ENCODE results near the gene TTC16. TPM values are rescaled to one million over a fixed set of nuclear protein-coding genes. Genes with fewer than 3 reads are reported as not detected.

Gene TTC16
- polyA plus RNA-seq, 1 donor from 2014 or later: 0.11 TPM

DNA sequence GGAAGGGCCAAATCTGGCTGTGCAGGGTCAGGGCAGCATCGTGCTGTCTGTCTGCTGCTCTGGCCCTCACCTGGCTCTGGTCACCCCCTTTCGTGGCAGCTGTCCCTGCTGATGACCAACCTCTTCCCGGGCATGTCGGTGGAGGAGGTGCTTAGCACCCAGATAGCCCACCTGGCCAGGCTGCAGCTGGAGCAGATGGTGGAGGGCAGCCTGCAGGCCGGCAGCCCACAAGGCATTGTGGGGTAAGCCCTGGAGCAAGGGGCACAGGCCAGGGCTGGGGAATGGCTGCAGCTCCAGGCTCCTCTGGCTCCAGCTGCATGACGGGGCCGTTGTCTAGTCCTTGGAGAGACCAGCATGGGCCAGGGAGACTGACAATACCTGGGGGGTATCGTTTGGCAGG lies 11.0 kb downstream of the TTC16 start:
- H4K20me1 ChIP-seq (ENCODE audit: insufficient read depth): no peaks in the 10 kb centered on the region
- no peak overlapping the region for H3K4me2 ChIP-seq (ENCODE audit: low read length)
- H3F3A ChIP-seq (ENCODE audit: insufficient read depth, low read length, poor library complexity, severe bottlenecking): no peaks in the 10 kb centered on the region
- no peaks in the 10 kb centered on the region for H3K36me3 ChIP-seq (ENCODE audit: insufficient read depth, low read length)
- no peaks in the 10 kb centered on the region for H3K79me2 ChIP-seq (replicated peaks; ENCODE audit: insufficient read depth, low read length)
- H3K9ac ChIP-seq (ENCODE audit: low read length): no peak overlapping the region
- no peaks in the 10 kb centered on the region for H3K27me3 ChIP-seq (ENCODE audit: insufficient read depth, low read depth, low read length)
- H3K9me2 ChIP-seq (ENCODE audit: insufficient read depth, low read length): no peaks in the 10 kb centered on the region
- no peak overlapping the region for H3K27ac ChIP-seq (ENCODE audit: low read length)
- no peaks in the 10 kb centered on the region for H3K9me3 ChIP-seq (ENCODE audit: low read length)
- no peak for TF ChIP-seq SMC3 (conservative IDR thresholded peaks at IDR 0.05; ENCODE audit: poor library complexity)
- TF ChIP-seq POLR2AphosphoS5 (IDR thresholded peaks at IDR 0.05): no peak
- TF ChIP-seq, protein P1, sequence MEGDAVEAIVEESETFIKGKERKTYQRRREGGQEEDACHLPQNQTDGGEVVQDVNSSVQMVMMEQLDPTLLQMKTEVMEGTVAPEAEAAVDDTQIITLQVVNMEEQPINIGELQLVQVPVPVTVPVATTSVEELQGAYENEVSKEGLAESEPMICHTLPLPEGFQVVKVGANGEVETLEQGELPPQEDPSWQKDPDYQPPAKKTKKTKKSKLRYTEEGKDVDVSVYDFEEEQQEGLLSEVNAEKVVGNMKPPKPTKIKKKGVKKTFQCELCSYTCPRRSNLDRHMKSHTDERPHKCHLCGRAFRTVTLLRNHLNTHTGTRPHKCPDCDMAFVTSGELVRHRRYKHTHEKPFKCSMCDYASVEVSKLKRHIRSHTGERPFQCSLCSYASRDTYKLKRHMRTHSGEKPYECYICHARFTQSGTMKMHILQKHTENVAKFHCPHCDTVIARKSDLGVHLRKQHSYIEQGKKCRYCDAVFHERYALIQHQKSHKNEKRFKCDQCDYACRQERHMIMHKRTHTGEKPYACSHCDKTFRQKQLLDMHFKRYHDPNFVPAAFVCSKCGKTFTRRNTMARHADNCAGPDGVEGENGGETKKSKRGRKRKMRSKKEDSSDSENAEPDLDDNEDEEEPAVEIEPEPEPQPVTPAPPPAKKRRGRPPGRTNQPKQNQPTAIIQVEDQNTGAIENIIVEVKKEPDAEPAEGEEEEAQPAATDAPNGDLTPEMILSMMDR (IDR thresholded peaks at IDR 0.05; ENCODE audit: poor library complexity, severe bottlenecking): no peak
- no peak overlapping the region for H3K4me3 ChIP-seq (ENCODE audit: low read length)
- H2AFZ ChIP-seq (ENCODE audit: low read depth, low read length): no peak overlapping the region

DNA sequence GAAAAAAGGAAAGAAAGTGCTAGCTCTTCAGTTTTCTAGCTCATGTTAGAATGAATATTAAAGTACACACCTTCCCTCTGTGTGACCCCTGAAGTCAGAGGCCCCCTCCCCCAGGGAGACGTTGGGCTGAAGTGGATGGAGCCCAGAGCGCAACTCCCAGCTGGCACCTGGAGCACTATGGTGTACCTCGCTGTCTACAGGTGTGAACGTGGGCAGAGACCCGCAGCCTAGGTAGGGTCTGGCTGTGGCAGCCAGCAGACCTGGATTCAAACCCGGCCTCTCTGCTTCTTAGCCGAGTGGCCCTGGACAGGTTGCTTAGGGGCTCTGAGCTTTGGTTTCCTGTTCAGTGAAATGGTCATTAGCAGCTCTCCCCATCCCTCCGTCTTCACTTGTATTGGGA lies 12.9 kb downstream of the TTC16 start:
- no peaks in the 10 kb centered on the region for H3K9me3 ChIP-seq (ENCODE audit: low read length)
- H3K27ac ChIP-seq (ENCODE audit: low read length): no peak overlapping the region
- no peak overlapping the region for H2AFZ ChIP-seq (ENCODE audit: low read depth, low read length)
- no peaks in the 10 kb centered on the region for H3F3A ChIP-seq (ENCODE audit: insufficient read depth, low read length, poor library complexity, severe bottlenecking)
- no peak overlapping the region for H3K4me3 ChIP-seq (ENCODE audit: low read length)
- H3K9ac ChIP-seq (ENCODE audit: low read length): no peak overlapping the region
- TF ChIP-seq EZH2 (IDR thresholded peaks at IDR 0.05; ENCODE audit: borderline replicate concordance, insufficient read depth, low read length, poor library complexity, severe bottlenecking) (no peak), RAD21 (conservative IDR thresholded peaks at IDR 0.05) (no peak), MXI1 (conservative IDR thresholded peaks at IDR 0.05; ENCODE audit: poor library complexity, severe bottlenecking) (no peak), POLR2AphosphoS5 (IDR thresholded peaks at IDR 0.05) (no peak), TAF1 (IDR thresholded peaks at IDR 0.05; ENCODE audit: low read depth) (no peak), SMC3 (conservative IDR thresholded peaks at IDR 0.05; ENCODE audit: poor library complexity) (no peak), EP300 (conservative IDR thresholded peaks at IDR 0.05; ENCODE audit: poor library complexity, severe bottlenecking) (no peak)
- TF ChIP-seq, protein P2, sequence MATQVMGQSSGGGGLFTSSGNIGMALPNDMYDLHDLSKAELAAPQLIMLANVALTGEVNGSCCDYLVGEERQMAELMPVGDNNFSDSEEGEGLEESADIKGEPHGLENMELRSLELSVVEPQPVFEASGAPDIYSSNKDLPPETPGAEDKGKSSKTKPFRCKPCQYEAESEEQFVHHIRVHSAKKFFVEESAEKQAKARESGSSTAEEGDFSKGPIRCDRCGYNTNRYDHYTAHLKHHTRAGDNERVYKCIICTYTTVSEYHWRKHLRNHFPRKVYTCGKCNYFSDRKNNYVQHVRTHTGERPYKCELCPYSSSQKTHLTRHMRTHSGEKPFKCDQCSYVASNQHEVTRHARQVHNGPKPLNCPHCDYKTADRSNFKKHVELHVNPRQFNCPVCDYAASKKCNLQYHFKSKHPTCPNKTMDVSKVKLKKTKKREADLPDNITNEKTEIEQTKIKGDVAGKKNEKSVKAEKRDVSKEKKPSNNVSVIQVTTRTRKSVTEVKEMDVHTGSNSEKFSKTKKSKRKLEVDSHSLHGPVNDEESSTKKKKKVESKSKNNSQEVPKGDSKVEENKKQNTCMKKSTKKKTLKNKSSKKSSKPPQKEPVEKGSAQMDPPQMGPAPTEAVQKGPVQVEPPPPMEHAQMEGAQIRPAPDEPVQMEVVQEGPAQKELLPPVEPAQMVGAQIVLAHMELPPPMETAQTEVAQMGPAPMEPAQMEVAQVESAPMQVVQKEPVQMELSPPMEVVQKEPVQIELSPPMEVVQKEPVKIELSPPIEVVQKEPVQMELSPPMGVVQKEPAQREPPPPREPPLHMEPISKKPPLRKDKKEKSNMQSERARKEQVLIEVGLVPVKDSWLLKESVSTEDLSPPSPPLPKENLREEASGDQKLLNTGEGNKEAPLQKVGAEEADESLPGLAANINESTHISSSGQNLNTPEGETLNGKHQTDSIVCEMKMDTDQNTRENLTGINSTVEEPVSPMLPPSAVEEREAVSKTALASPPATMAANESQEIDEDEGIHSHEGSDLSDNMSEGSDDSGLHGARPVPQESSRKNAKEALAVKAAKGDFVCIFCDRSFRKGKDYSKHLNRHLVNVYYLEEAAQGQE (IDR thresholded peaks at IDR 0.05; ENCODE audit: borderline replicate concordance): no peak
- TF ChIP-seq, protein P1 (IDR thresholded peaks at IDR 0.05; ENCODE audit: poor library complexity, severe bottlenecking): no peak
- no peaks in the 10 kb centered on the region for H3K36me3 ChIP-seq (ENCODE audit: insufficient read depth, low read length)
- H4K20me1 ChIP-seq (ENCODE audit: insufficient read depth): no peaks in the 10 kb centered on the region
- no peaks in the 10 kb centered on the region for H3K27me3 ChIP-seq (ENCODE audit: insufficient read depth, low read depth, low read length)
- H3K9me2 ChIP-seq (ENCODE audit: insufficient read depth, low read length): no peaks in the 10 kb centered on the region
- no peak overlapping the region for H3K4me2 ChIP-seq (ENCODE audit: low read length)
- no peaks in the 10 kb centered on the region for H3K79me2 ChIP-seq (replicated peaks; ENCODE audit: insufficient read depth, low read length)

All from neural cell (in vitro differentiated cells).